Stimulated activated CD4-positive, alpha-beta T cell treated with anti-CD3 and anti-CD28 coated beads, Interleukin-2, amount 100 ng/mL, for 24 hours (primary cell): Measurements from ENCODE around the gene VSTM2L.

Experiments used
- DNase-seq, 2 donors: peaks; one replicate each; pipeline ENCODE4 v3.0.0-alpha.2; 2020

VSTM2L gene

GRCh38 chr20:37991157-37991866 is 88.4 kb downstream of the VSTM2L start:
- DNase-seq, result no peak

GRCh38 chr20:37991908-37992307 is 89.0 kb downstream of the VSTM2L start:
- DNase-seq, result no peak

- peak; percentile 17 to 20 for DNase-seq
These were observed 90.0 kb downstream of the VSTM2L start for GRCh38 chr20:37992802-37993409.

- DNase-seq, result no peak
These were observed 91.6 kb downstream of the VSTM2L start for GRCh38 chr20:37994512-37994911.
